Central memory CD4-positive, alpha-beta T cell (primary cell): ENCODE results near the gene ASTN2.

Source experiments
- DNase-seq: peaks from one replicate; pipeline ENCODE4 v3.0.0; 2022

The ASTN2 gene

GRCh38 chr9:116687074-116687753 is 727.6 kb downstream of the ASTN2 start, which contains the start of gene TRIM32:
TSS of gene TRIM32 (plus strand) at chr9:116687305. CDS start at chr9:116697743, 10,438 bp downstream.
- peak; percentile 88 for DNase-seq

GRCh38 chr9:116686693-116687073 is 728.2 kb downstream of the ASTN2 start:
- DNase-seq: no peak

DNA sequence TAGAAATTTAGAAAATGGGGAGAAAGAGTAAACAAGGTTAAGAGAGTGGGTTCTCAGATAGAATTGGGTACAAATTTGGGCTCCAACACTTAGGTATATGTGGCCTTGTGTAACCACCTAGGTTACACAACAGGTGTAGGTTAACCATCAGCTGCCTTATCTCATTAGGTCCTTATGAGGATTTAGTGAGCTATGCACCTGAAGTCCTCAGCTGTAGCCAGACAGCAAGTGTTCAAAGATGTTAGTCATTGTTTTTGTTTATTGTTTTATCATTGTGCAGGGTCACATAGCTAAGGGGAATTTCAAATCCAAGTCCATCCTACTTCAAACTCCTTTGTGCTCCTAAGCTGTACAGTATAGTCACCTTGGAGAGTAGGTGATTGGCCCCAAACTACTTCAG is 728.7 kb downstream of the ASTN2 start:
- no peak for DNase-seq

- DNase-seq: no peak
These were observed 729.7 kb downstream of the ASTN2 start for GRCh38 chr9:116685166-116685565.

DNA sequence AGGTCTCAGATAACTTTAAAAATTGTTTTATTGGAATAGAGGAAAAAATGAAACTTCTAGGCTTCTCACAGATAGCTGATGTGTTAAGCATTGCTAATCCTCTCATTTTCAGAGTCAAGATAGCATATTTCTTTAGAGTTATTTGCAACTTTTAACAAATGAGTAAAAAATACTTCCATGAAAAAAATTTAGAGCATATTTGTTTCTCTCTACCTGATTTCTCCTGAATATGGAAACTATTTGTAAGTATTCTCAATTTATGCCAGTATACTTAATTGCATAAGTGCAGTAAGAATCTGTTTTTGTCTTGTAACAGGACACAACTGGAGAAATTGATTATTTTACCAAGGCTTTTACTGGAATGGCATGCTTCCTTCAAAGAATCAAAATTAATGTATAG is 731.3 kb downstream of the ASTN2 start:
- DNase-seq: no peak

GRCh38 chr9:116674210-116674980 is 740.5 kb downstream of the ASTN2 start:
- no peak for DNase-seq

GRCh38 chr9:116673375-116673774 is 741.5 kb downstream of the ASTN2 start:
- no peak for DNase-seq

- DNase-seq: no peak
These were observed 743.3 kb downstream of the ASTN2 start for GRCh38 chr9:116671605-116672004.

DNA sequence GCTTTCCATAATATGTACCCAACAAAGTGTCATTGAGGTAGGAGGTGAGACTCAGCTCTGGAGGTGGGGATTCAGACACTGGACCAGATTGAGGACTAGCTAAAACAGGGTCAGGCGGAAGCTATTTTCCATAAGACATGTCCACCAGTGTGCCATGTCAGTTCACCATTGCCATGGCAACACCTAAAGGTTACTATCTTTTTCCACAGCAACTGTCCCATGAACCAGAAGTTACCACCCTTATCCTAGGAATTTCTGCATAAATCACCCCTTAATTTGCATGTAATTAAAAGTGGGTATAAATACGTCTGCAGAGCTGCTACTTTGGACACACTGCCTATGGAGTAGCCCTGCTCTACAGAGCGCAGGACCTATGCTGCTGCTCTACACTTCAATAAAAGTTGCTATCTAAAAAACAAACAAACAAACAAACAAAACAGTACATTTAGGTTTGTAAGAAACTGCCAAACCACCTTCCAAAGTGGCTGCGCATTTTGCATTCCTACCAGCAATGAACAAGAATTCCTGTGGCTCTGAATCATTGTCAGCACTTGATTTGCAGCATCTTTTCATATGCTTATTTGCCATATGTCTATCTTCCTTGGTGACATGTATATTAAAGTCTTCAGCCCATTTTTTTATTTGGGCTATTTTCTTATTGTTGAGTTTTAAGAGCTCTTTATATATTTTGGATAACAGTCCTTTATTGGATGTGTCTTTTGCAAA is 745.7 kb downstream of the ASTN2 start:
- no peak for DNase-seq

GRCh38 chr9:116663581-116663980 is 751.3 kb downstream of the ASTN2 start:
- DNase-seq: no peak

- no peak for DNase-seq
These were observed 752.1 kb downstream of the ASTN2 start for GRCh38 chr9:116662646-116663310.

- DNase-seq: peak; percentile 14
These were observed 753.6 kb downstream of the ASTN2 start for GRCh38 chr9:116661037-116661954.

GRCh38 chr9:116658265-116658664 is 756.6 kb downstream of the ASTN2 start:
- no peak for DNase-seq

GRCh38 chr9:116656977-116657376 is 757.9 kb downstream of the ASTN2 start:
- no peak for DNase-seq

DNA sequence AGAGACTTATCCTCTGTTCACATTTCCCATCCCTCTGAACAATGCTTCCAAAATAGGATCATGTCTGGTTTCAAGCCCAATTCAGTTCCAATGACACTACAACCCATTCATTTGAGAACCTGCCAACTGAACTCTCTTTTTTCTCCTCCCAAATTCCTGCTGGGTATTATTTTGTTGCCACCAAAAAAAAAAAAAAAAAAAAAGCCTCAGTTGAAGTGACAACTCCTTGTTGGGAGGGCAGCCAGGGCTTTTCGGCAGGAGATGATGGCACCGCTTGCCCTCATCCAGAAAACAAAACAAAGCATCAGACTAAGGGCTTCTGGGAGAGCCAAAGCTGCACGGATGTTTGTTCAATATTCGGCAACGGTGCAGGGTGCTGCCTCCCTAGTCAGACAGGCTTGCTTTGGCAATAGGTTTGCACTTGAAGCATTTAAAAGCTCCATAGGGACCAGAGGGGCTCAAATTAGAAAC is 758.3 kb downstream of the ASTN2 start:
- DNase-seq: no peak

- DNase-seq: no peak
These were observed 760.9 kb downstream of the ASTN2 start for GRCh38 chr9:116654059-116654355.

DNA sequence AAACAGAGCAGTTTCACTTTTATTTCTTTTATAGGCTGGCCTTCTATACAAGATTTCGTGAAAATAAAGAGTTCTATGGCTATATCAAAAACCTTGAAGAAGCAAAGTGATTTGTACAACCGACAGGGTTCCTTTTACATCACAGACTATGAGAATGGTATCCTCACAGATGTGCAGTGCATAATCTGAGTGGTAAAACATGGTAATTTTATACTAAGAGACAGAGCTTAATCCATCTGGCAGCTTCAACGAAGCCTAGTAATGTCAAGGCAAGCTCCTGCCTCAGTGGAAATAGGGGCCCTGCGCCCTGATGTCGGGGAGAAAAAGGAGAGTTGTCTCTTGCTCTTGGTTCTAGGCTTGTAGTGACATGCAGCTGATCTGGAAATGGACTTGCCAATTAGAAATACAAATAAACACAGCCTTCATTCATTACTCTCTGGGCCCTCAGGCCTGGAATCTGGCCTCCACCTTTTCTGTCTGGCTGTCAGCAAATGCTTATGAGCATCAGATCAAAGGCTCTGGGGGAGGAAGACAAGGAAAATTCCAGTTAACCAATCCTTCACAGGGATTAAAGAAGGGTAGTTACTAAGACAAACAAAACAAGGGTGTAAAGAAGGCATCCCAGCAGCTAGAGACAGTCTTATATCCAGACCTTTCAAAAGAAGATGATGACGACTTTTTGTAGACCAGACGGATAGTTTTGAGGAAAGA is 761.4 kb downstream of the ASTN2 start:
- no peak for DNase-seq

- DNase-seq: no peak
These were observed 767.4 kb downstream of the ASTN2 start for GRCh38 chr9:116647515-116647809.

GRCh38 chr9:116646661-116647514 is 768.0 kb downstream of the ASTN2 start:
- DNase-seq: no peak

- no peak for DNase-seq
These were observed 770.7 kb downstream of the ASTN2 start for GRCh38 chr9:116644091-116644688.
